Loucy (cell line): ENCODE data around the gene DUSP16.

Experiments
- EZH2phosphoT487 ChIP-seq: fragments of 200-600 bp; IDR thresholded peaks from 2 replicates; pipeline ENCODE4 v1.6.1; 2018; ENCODE audit warnings: antibody characterized with exemption, mild to moderate bottlenecking, moderate library complexity, borderline replicate concordance
- TF ChIP-seq, protein P1 (sequence below): fragments of 200-600 bp; sonication (generic); conservative IDR thresholded peaks from 2 replicates; pipeline ENCODE4 v1.5.1; 2014; ENCODE audit warnings: mild to moderate bottlenecking, antibody characterized with exemption, low read length

DNA sequence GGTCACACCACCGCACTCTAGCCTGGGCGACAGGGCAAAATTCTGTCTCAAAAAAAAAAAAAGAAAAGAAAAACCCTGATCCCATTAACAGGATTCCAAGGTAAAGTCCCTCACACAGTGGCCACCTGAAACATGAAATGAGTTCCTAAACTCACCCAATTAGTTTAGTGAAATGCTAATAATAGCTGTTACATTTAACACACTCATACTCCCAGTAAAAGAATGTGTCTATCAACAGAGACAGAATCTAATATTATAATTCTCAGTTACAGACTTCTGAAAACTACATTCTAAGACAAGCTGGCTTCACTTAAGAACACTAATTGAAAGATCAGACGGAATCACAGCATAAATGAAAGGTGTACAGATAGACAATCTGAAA lies 44.2 kb downstream of the DUSP16 start:
- TF ChIP-seq, protein P1, sequence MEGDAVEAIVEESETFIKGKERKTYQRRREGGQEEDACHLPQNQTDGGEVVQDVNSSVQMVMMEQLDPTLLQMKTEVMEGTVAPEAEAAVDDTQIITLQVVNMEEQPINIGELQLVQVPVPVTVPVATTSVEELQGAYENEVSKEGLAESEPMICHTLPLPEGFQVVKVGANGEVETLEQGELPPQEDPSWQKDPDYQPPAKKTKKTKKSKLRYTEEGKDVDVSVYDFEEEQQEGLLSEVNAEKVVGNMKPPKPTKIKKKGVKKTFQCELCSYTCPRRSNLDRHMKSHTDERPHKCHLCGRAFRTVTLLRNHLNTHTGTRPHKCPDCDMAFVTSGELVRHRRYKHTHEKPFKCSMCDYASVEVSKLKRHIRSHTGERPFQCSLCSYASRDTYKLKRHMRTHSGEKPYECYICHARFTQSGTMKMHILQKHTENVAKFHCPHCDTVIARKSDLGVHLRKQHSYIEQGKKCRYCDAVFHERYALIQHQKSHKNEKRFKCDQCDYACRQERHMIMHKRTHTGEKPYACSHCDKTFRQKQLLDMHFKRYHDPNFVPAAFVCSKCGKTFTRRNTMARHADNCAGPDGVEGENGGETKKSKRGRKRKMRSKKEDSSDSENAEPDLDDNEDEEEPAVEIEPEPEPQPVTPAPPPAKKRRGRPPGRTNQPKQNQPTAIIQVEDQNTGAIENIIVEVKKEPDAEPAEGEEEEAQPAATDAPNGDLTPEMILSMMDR, result no peak
- TF ChIP-seq EZH2phosphoT487, result no peak
